Omental fat pad (tissue), 4 donors: Measurements from ENCODE around the gene CAPZB. TPM values are rescaled to one million over a fixed set of nuclear protein-coding genes. Genes with fewer than 3 reads are reported as not detected.
A peak's percentile ranks its signal among the peaks of the same experiment; 100 is the strongest.

Source experiments
- ATAC-seq: fragments of 150-250 bp; one replicate; pipeline ENCODE4 v1.9.1; 2016; ENCODE audit warnings: mild to moderate bottlenecking, moderate library complexity; ENCODE audit not compliant: low FRiP score
- DNase-seq: peaks from one replicate; pipeline ENCODE4 v3.0.0-alpha.2; 2019; ENCODE audit warnings: low spot score
- CTCF ChIP-seq, 3 donors: fragments of 450-650 bp; IDR thresholded peaks; one replicate each; pipeline ENCODE4 v1.5.1; 2016 to 2017; ENCODE audit warnings: antibody characterized with exemption in 3 of 3, mild to moderate bottlenecking in 3 of 3, moderate library complexity in 2 of 3
- total RNA-seq, 4 donors: library from RNA; depleted of rRNA; stranded (reverse); fragments of >200 nt; gene quantifications; one replicate each; pipeline ENCODE4 v1.1.0, GENCODE V29; 2016

The CAPZB gene
- total RNA-seq, 4 donors from 2014 or later: 98.0 to 130 (median 120) TPM

- TF ChIP-seq CTCF (IDR thresholded peaks at IDR 0.05): no peak
- DNase-seq (peak; percentile 68), ATAC-seq (peak; percentile 97)
Observed at GRCh38 chr1:19311931-19312781, 173.2 kb downstream of the CAPZB start, which contains the start of the genes AKR7A2 and SLC66A1. AKR7A2 (minus strand) TSS chr1:19312144; CDS start chr1:19312124, 20 bp downstream. SLC66A1 (plus strand) TSS chr1:19312326; CDS start chr1:19317678, 5,352 bp downstream.

GRCh38 chr1:19311503-19311930 lies 173.8 kb downstream of the CAPZB start:
- ATAC-seq (peak; percentile 20), DNase-seq (no peak)
- no peak for TF ChIP-seq CTCF (IDR thresholded peaks at IDR 0.05)

GRCh38 chr1:19310720-19311502 lies 174.4 kb downstream of the CAPZB start:
- ATAC-seq: no peak
- DNase-seq: no peak
- TF ChIP-seq CTCF (IDR thresholded peaks at IDR 0.05): no peak

- DNase-seq (no peak), ATAC-seq (no peak)
- no peak for TF ChIP-seq CTCF (IDR thresholded peaks at IDR 0.05)
Observed at GRCh38 chr1:19310061-19310460, 175.3 kb downstream of the CAPZB start.

- TF ChIP-seq CTCF (IDR thresholded peaks at IDR 0.05): no peak
- ATAC-seq (no peak), DNase-seq (no peak)
Observed at GRCh38 chr1:19309123-19309813, 176.1 kb downstream of the CAPZB start.

GRCh38 chr1:19308509-19308907 lies 176.8 kb downstream of the CAPZB start:
- no peak for DNase-seq
- TF ChIP-seq CTCF (IDR thresholded peaks at IDR 0.05): no peak
- no peak for ATAC-seq
